Natural killer cell (primary cell): ENCODE measurements around the gene ANKFN1. TPM values are rescaled to one million over a fixed set of nuclear protein-coding genes. Genes with fewer than 3 reads are reported as not detected.

Experiments
- ATAC-seq, 3 donors: fragments of 150-1000 bp in 2 of 3; fragments of 200-7000 bp in 1 of 3; cut with Tn5 transposase; 1 replicate in 1 of 3; 2 replicates in 2 of 3; pipeline ENCODE4 v1.10.0; 2021; ENCODE audit warnings: mild to moderate bottlenecking in 2 of 3, moderate library complexity in 2 of 3
- DNase-seq, 2 donors: peaks; one replicate each; pipeline versions ENCODE4 v3.0.0 to v3.0.0-alpha.2; 2013 to 2021; ENCODE audit warnings: mixed read lengths in 1 of 2
- H3K27ac ChIP-seq: one replicate; pipeline ENCODE4 v1.5.1; 2013; ENCODE audit warnings: mild to moderate bottlenecking, low read length
- H3K27me3 ChIP-seq: one replicate; pipeline ENCODE4 v1.6.1; 2013; ENCODE audit warnings: low read length; ENCODE audit not compliant: control insufficient read depth, insufficient read depth
- H3K36me3 ChIP-seq: one replicate; pipeline ENCODE4 v1.6.1; 2013; ENCODE audit warnings: low read length; ENCODE audit not compliant: control insufficient read depth, insufficient read depth
- H3K4me1 ChIP-seq: one replicate; pipeline ENCODE4 v1.6.1; 2013; ENCODE audit warnings: low read length; ENCODE audit not compliant: control insufficient read depth, insufficient read depth
- H3K4me3 ChIP-seq: one replicate; pipeline ENCODE4 v1.5.1; 2013; ENCODE audit warnings: low read length
- H3K9me3 ChIP-seq: one replicate; pipeline ENCODE4 v1.6.1; 2013; ENCODE audit warnings: low read length; ENCODE audit not compliant: control insufficient read depth, insufficient read depth
- H3K27ac Mint-ChIP-seq, 2 donors: one replicate each; pipeline ENCODE4 v1.8.0; 2022; ENCODE audit warnings: mild to moderate bottlenecking in 2 of 2, mixed read lengths in 2 of 2, moderate library complexity in 1 of 2
- H3K27me3 Mint-ChIP-seq, 2 donors: one replicate each; pipeline ENCODE4 v1.8.0; 2022; ENCODE audit warnings: low read depth in 2 of 2, mixed read lengths in 2 of 2
- H3K36me3 Mint-ChIP-seq: one replicate; pipeline ENCODE4 v1.8.0; 2022; ENCODE audit warnings: mixed read lengths
- H3K4me1 Mint-ChIP-seq, 2 donors: one replicate each; pipeline ENCODE4 v1.8.0; 2022; ENCODE audit warnings: mixed read lengths in 2 of 2
- H3K4me3 Mint-ChIP-seq: one replicate; pipeline ENCODE4 v1.8.0; 2022; ENCODE audit warnings: mild to moderate bottlenecking, moderate library complexity, mixed read lengths
- H3K9me3 Mint-ChIP-seq, 2 donors: one replicate each; pipeline ENCODE4 v1.8.0; 2022; ENCODE audit warnings: mixed read lengths in 2 of 2
- WGBS: methylation state at CpG from one replicate; pipeline ENCODE4 v1.1.7; 2013; ENCODE audit warnings: missing lambda C conversion rate; ENCODE audit not compliant: insufficient coverage; 5-methylcytosine and 5-hydroxymethylcytosine counted together
- intact Hi-C: fragments of 100-400 bp; cut with micrococcal nuclease; formaldehyde crosslinking; loops from one replicate; pipeline ENCODE4 v1.14.2; 2022
- total RNA-seq, 4 donors: library from RNA; stranded (reverse); fragments of 120-200 nt in 1 of 4; gene quantifications; one replicate each; pipeline versions ENCODE4 v1.2.3 to v1.2.4, GENCODE V29; 2013 to 2022
- TF ChIP-seq, protein P1 (sequence below): fragments of 200-600 bp; IDR thresholded peaks from one replicate; pipeline ENCODE4 v1.8.0; 2022; ENCODE audit warnings: antibody characterized with exemption

The ANKFN1 gene
- total RNA-seq, 3 donors from 2014 or later (not counting 1 experiment from before 2014, with no cell fraction given): not detected

- Histone ChIP-seq H3K4me3 (no peak overlapping the region), H3K4me1 (no peaks in the 10 kb centered on the region), H3K27me3 (no peaks in the 10 kb centered on the region), H3K27ac (no peak overlapping the region), H3K9me3 (no peaks in the 10 kb centered on the region), H3K36me3 (no peaks in the 10 kb centered on the region)
- H3K4me1 Mint-ChIP-seq: no peaks in the 10 kb centered on the region
- TF ChIP-seq, protein P1, sequence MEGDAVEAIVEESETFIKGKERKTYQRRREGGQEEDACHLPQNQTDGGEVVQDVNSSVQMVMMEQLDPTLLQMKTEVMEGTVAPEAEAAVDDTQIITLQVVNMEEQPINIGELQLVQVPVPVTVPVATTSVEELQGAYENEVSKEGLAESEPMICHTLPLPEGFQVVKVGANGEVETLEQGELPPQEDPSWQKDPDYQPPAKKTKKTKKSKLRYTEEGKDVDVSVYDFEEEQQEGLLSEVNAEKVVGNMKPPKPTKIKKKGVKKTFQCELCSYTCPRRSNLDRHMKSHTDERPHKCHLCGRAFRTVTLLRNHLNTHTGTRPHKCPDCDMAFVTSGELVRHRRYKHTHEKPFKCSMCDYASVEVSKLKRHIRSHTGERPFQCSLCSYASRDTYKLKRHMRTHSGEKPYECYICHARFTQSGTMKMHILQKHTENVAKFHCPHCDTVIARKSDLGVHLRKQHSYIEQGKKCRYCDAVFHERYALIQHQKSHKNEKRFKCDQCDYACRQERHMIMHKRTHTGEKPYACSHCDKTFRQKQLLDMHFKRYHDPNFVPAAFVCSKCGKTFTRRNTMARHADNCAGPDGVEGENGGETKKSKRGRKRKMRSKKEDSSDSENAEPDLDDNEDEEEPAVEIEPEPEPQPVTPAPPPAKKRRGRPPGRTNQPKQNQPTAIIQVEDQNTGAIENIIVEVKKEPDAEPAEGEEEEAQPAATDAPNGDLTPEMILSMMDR: no peak
- H3K9me3 Mint-ChIP-seq: no peaks in the 10 kb centered on the region
- no peak for ATAC-seq
- intact Hi-C loops: no loop called here
- no peak for DNase-seq
- H3K27ac Mint-ChIP-seq: no peak overlapping the region
- H3K36me3 Mint-ChIP-seq: no peaks in the 10 kb centered on the region
- 88% methylated on average over 1 of the region's 1 CpG for WGBS
- H3K4me3 Mint-ChIP-seq: no peak overlapping the region
- peaks cover 2 to 42% of the 10 kb centered on the region in 2 donors for H3K27me3 Mint-ChIP-seq
These were observed 299.2 kb downstream of the ANKFN1 start for GRCh38 chr17:56452461-56452860.

DNA sequence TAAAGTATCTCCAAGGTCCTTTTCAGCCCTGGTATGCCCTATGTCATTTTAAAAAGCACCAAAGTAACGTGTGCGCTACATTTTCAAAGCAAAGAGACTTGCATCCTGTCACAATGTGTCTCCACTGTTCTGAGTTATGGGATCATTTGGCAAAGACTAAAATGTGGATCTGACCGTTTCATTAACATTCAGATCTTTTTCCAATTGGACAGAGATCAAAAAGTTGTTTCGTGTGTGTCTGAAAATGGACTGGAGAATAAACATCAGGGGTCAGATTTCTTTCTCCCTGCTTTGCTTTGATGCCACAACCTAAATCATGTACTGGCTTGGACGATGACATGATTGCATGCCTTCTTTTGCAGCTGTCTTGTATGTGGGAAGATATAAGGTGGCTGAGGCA lies 304.2 kb downstream of the ANKFN1 start:
- intact Hi-C loops: no loop called here
- no peaks in the 10 kb centered on the region for H3K9me3 ChIP-seq
- Mint-ChIP-seq H3K9me3 (no peaks in the 10 kb centered on the region), H3K27me3 (peaks cover 8 to 28% of the 10 kb centered on the region in 2 donors), H3K36me3 (no peaks in the 10 kb centered on the region), H3K4me3 (no peak overlapping the region), H3K4me1 (no peaks in the 10 kb centered on the region), H3K27ac (no peak overlapping the region)
- TF ChIP-seq, protein P1: no peak
- H3K4me1 ChIP-seq: no peaks in the 10 kb centered on the region
- no peaks in the 10 kb centered on the region for H3K36me3 ChIP-seq
- ATAC-seq (no peak), DNase-seq (no peak)
- H3K27ac ChIP-seq: no peak overlapping the region
- no peak overlapping the region for H3K4me3 ChIP-seq
- 95% methylated on average over 4 of the region's 5 CpGs for WGBS
- H3K27me3 ChIP-seq: no peaks in the 10 kb centered on the region

DNA sequence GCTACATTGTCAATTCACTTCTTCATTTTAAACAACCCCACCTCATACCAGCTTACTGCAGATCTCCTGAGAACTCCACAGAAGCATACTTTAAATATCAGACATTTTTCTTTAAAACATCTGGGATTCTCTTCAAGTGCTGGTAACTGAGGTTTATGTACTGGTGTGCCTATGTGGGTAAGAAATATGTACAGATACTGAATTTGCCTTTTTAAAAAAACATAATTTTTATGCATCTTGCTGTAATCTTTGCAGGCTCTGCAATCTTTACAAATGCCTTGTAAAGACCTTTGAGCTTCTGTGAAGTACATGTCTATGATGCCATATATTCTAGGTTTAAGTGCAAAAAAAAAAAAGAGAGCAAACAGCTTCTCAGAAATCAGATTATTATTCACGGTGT lies 312.6 kb downstream of the ANKFN1 start:
- 94% methylated on average over 1 of the region's 1 CpG for WGBS
- Histone ChIP-seq H3K4me3 (no peak overlapping the region), H3K27ac (no peak overlapping the region), H3K36me3 (no peaks in the 10 kb centered on the region), H3K9me3 (no peaks in the 10 kb centered on the region), H3K4me1 (no peaks in the 10 kb centered on the region), H3K27me3 (no peaks in the 10 kb centered on the region)
- ATAC-seq: no peak
- Mint-ChIP-seq H3K36me3 (no peaks in the 10 kb centered on the region), H3K27me3 (peaks cover 3 to 14% of the 10 kb centered on the region in 2 donors), H3K4me1 (no peaks in the 10 kb centered on the region), H3K4me3 (no peak overlapping the region), H3K27ac (no peak overlapping the region), H3K9me3 (no peaks in the 10 kb centered on the region)
- DNase-seq: no peak
- intact Hi-C loops: no loop called here
- TF ChIP-seq, protein P1: no peak

- WGBS: 86% methylated on average over 2 of the region's 2 CpGs
These were observed 315.6 kb downstream of the ANKFN1 start for GRCh38 chr17:56468840-56469239.

More at GRCh38 chr17:56468840-56469239, 315.6 kb downstream of the ANKFN1 start:
- ATAC-seq (no peak), DNase-seq (no peak)
- peaks cover 8 to 9% of the 10 kb centered on the region in 2 donors for H3K27me3 Mint-ChIP-seq
- Histone ChIP-seq H3K9me3 (no peaks in the 10 kb centered on the region), H3K4me3 (no peak overlapping the region), H3K4me1 (no peaks in the 10 kb centered on the region), H3K27me3 (no peaks in the 10 kb centered on the region), H3K27ac (no peak overlapping the region), H3K36me3 (no peaks in the 10 kb centered on the region)
- TF ChIP-seq, protein P1: no peak
- intact Hi-C loops: no loop called here
- no peak overlapping the region for H3K27ac Mint-ChIP-seq
- H3K4me1 Mint-ChIP-seq: no peaks in the 10 kb centered on the region
- peaks cover 0 to 4% of the 10 kb centered on the region in 2 donors for H3K9me3 Mint-ChIP-seq
- H3K4me3 Mint-ChIP-seq: no peak overlapping the region
- no peaks in the 10 kb centered on the region for H3K36me3 Mint-ChIP-seq
